ENCODE data around the gene OPN1MW3.
"Not testable (repeated sequence)": the region's sequence is repeated elsewhere in the genome, so short reads cannot be mapped to it uniquely, and the experiment has no call there.

DNA sequence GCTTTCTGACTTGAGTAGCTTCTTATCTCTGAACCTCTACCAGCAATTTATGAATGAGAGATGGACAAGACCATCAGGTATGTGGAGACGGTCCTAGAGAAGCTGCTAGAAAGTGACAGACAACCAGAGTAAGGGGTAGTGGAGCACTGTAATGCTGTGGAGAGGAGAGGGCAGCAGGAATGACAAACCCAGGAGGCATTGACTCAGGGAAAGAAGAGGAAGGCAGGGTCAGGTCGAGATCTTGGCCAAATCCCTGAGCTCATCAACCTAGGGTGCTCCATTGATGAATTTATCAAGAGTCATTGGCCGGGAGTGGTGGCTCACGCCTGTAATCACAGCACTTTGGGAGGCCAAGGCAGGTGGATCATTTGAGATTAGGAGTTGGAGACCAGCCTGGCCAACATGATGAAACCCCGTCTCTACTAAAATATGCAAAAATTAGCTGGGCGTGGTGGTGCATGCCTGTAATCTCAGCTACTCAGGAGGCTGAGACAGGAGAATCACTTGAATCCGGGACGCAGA, 17.3 kb upstream of the OPN1MW3 start:
- not testable (repeated sequence) for TF ChIP-seq POLR2A (IDR thresholded peaks at IDR 0.05; ENCODE audit: low read depth, low read length)
- TF ChIP-seq, protein P1, sequence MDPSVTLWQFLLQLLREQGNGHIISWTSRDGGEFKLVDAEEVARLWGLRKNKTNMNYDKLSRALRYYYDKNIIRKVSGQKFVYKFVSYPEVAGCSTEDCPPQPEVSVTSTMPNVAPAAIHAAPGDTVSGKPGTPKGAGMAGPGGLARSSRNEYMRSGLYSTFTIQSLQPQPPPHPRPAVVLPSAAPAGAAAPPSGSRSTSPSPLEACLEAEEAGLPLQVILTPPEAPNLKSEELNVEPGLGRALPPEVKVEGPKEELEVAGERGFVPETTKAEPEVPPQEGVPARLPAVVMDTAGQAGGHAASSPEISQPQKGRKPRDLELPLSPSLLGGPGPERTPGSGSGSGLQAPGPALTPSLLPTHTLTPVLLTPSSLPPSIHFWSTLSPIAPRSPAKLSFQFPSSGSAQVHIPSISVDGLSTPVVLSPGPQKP (IDR thresholded peaks at IDR 0.05; ENCODE audit: borderline replicate concordance, low read depth, low read length): not testable (repeated sequence)

Data from IMR-90 (cell line).